ENCODE results near the gene CALCR. TPM values are rescaled to one million over a fixed set of nuclear protein-coding genes. Genes with fewer than 3 reads are reported as not detected.

Gene CALCR
- total RNA-seq, 1 experiment from 2014 or later: not detected

GRCh38 chr7:93562106-93562505 is 12.4 kb downstream of the CALCR start:
- intact Hi-C loops (cut with micrococcal nuclease; ENCODE audit: unreplicated experiment): no loop called here
- H3K9me3 ChIP-seq: no peaks in the 10 kb centered on the region
- TF ChIP-seq, protein P1, sequence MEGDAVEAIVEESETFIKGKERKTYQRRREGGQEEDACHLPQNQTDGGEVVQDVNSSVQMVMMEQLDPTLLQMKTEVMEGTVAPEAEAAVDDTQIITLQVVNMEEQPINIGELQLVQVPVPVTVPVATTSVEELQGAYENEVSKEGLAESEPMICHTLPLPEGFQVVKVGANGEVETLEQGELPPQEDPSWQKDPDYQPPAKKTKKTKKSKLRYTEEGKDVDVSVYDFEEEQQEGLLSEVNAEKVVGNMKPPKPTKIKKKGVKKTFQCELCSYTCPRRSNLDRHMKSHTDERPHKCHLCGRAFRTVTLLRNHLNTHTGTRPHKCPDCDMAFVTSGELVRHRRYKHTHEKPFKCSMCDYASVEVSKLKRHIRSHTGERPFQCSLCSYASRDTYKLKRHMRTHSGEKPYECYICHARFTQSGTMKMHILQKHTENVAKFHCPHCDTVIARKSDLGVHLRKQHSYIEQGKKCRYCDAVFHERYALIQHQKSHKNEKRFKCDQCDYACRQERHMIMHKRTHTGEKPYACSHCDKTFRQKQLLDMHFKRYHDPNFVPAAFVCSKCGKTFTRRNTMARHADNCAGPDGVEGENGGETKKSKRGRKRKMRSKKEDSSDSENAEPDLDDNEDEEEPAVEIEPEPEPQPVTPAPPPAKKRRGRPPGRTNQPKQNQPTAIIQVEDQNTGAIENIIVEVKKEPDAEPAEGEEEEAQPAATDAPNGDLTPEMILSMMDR (IDR thresholded peaks at IDR 0.05; ENCODE audit: insufficient read depth in 1 of 2, low read depth in 1 of 2, low read length in 1 of 2, severe bottlenecking in 1 of 2, unreplicated experiment in 1 of 2): no peak
- Mint-ChIP-seq H3K4me3 (ENCODE audit: unreplicated experiment) (no peak overlapping the region), H3K27ac (ENCODE audit: unreplicated experiment) (no peak overlapping the region), H3K9me3 (ENCODE audit: unreplicated experiment) (no peaks in the 10 kb centered on the region), H3K4me1 (ENCODE audit: low read depth, unreplicated experiment) (no peaks in the 10 kb centered on the region), H3K27me3 (ENCODE audit: insufficient read depth, unreplicated experiment) (peaks cover 13% of the 10 kb centered on the region), H3K36me3 (ENCODE audit: insufficient read depth, unreplicated experiment) (no peaks in the 10 kb centered on the region)
- H3K4me1 ChIP-seq: no peaks in the 10 kb centered on the region
- no peaks in the 10 kb centered on the region for H3K27me3 ChIP-seq (replicated peaks; ENCODE audit: control insufficient read depth, insufficient read depth, low read length)
- no TSS peak for BruUV-seq (replicated peaks)
- DNase-seq: no peak
- H3K36me3 ChIP-seq (ENCODE audit: control insufficient read depth, insufficient read depth, low read length): no peaks in the 10 kb centered on the region
- POLR2A ChIA-PET: no interaction called here
- H3K4me3 ChIP-seq (ENCODE audit: low read depth, low read length): no peak overlapping the region
- CTCF ChIA-PET: no interaction called here

DNA sequence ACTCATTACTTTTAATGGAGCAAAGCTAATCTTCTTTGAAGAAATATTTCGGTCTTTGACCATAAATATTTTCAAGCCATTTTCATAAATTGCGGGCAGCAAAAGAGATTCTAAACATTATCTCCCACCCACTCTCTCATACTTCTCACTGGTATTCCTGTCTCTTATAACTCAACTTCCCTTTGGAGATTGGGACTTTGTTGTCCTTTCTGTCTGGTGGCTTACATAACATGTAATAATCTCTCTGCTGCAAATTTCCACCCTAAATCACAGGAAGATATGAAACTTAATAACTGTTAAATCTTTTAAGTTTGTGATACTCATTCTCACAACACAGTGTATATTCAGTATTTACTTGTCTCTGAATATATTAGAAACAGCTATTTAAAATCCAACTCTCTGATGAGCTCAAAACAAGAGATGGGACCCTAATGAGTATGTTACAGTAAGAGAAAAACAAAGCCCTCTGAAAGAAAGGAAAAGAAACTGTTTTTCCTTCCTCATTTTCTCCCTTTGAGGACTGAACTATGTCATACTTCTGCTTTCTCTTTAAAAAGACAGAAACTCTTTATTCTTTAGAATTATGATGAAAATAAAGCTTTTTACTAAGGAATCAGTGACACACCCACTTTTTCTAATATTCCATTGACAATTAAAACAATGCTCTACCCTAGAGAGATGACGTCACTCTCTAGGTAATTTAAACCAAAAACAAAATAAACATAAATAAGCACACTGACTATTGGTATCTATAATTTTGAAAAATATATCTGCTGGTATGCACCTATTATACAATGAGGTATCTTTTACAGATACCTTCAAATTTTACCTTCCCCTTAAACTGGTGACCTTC is 14.7 kb downstream of the CALCR start:
- Histone ChIP-seq H3K27me3 (replicated peaks; ENCODE audit: control insufficient read depth, insufficient read depth, low read length) (no peaks in the 10 kb centered on the region), H3K36me3 (ENCODE audit: control insufficient read depth, insufficient read depth, low read length) (no peaks in the 10 kb centered on the region), H3K9me3 (no peaks in the 10 kb centered on the region), H3K4me1 (no peaks in the 10 kb centered on the region), H3K4me3 (ENCODE audit: low read depth, low read length) (no peak overlapping the region)
- TF ChIP-seq, protein P1 (IDR thresholded peaks at IDR 0.05; ENCODE audit: insufficient read depth in 1 of 2, low read depth in 1 of 2, low read length in 1 of 2, severe bottlenecking in 1 of 2, unreplicated experiment in 1 of 2): no peak
- no peaks in the 10 kb centered on the region for H3K9me3 Mint-ChIP-seq (ENCODE audit: unreplicated experiment)
- CTCF ChIA-PET: no interaction called here
- no peak for DNase-seq
- no peaks in the 10 kb centered on the region for H3K4me1 Mint-ChIP-seq (ENCODE audit: low read depth, unreplicated experiment)
- no peaks in the 10 kb centered on the region for H3K36me3 Mint-ChIP-seq (ENCODE audit: insufficient read depth, unreplicated experiment)
- no peak overlapping the region for H3K4me3 Mint-ChIP-seq (ENCODE audit: unreplicated experiment)
- no peak overlapping the region for H3K27ac Mint-ChIP-seq (ENCODE audit: unreplicated experiment)
- intact Hi-C loops (cut with micrococcal nuclease; ENCODE audit: unreplicated experiment): no loop called here
- POLR2A ChIA-PET: no interaction called here
- BruUV-seq (replicated peaks): no TSS peak
- peaks cover 13% of the 10 kb centered on the region for H3K27me3 Mint-ChIP-seq (ENCODE audit: insufficient read depth, unreplicated experiment)

DNA sequence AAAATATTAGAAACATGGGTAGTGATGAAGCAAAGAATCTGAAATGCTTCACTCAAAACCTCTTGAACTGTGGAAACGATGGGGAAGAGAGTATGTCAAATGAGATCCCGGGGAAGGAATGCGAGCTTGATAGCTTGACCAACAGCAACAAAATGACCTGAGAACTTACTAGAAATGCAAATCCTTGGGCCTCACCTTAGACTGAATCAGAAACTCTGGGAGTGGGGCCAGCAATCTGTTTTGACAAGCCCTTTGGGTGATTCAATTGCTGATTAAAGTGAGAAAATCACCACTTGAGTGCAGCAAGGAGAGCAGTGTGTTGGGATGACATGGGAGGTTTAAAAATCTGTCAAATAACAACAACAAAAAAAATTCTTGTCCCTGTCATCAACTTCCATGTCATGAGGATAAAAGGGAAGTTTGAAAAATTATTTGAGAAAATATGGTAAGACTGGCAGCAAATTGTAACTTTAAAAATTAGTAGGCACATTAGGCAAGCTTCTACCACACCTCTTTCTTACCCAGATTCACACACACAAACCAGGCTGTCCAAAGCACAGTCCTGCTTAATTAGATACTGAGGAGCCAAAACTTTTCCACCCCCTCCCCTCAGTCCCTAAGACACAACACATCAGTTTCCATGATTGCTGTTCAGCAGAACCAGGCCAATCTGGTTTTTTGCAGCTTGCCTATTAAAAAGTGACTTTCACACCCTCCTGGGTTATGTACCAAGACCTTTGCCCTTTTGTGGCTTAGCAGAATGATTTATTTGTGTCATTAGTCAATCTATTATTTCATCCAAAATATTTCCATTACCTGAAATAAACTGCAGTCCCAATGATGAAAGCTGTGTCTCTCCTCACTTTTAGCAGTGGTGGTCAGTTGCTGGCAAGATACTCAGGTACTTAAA is 15.6 kb downstream of the CALCR start:
- H3K4me1 Mint-ChIP-seq (ENCODE audit: low read depth, unreplicated experiment): no peaks in the 10 kb centered on the region
- Histone ChIP-seq H3K27me3 (replicated peaks; ENCODE audit: control insufficient read depth, insufficient read depth, low read length) (no peaks in the 10 kb centered on the region), H3K9me3 (no peaks in the 10 kb centered on the region), H3K36me3 (ENCODE audit: control insufficient read depth, insufficient read depth, low read length) (no peaks in the 10 kb centered on the region), H3K4me3 (ENCODE audit: low read depth, low read length) (no peak overlapping the region), H3K4me1 (no peaks in the 10 kb centered on the region)
- intact Hi-C loops (cut with micrococcal nuclease; ENCODE audit: unreplicated experiment): no loop called here
- no peaks in the 10 kb centered on the region for H3K9me3 Mint-ChIP-seq (ENCODE audit: unreplicated experiment)
- H3K4me3 Mint-ChIP-seq (ENCODE audit: unreplicated experiment): no peak overlapping the region
- DNase-seq: no peak
- TF ChIP-seq, protein P1 (IDR thresholded peaks at IDR 0.05; ENCODE audit: insufficient read depth in 1 of 2, low read depth in 1 of 2, low read length in 1 of 2, severe bottlenecking in 1 of 2, unreplicated experiment in 1 of 2): no peak
- POLR2A ChIA-PET: no interaction called here
- peaks cover 13% of the 10 kb centered on the region for H3K27me3 Mint-ChIP-seq (ENCODE audit: insufficient read depth, unreplicated experiment)
- CTCF ChIA-PET: no interaction called here
- H3K27ac Mint-ChIP-seq (ENCODE audit: unreplicated experiment): no peak overlapping the region
- BruUV-seq (replicated peaks): no TSS peak
- H3K36me3 Mint-ChIP-seq (ENCODE audit: insufficient read depth, unreplicated experiment): no peaks in the 10 kb centered on the region

Measured in Caco-2 (cell line).